ENCODE data around the gene IFT172. TPM values are rescaled to one million over a fixed set of nuclear protein-coding genes. Genes with fewer than 3 reads are reported as not detected.
"Not testable (repeated sequence)": the region's sequence is repeated elsewhere in the genome, so short reads cannot be mapped to it uniquely, and the experiment has no call there.

Gene IFT172
- total RNA-seq, 1 experiment from 2014 or later = 13.7 TPM

- TF ChIP-seq ZBTB33 (IDR thresholded peaks at IDR 0.05; ENCODE audit: extremely low read depth, insufficient replicate concordance, low read length) (no peak), EZH2 (IDR thresholded peaks at IDR 0.05) (no peak), SP1 (IDR thresholded peaks at IDR 0.05; ENCODE audit: low read depth) (no peak)
These were observed 61.7 kb downstream of the IFT172 start (continued) for GRCh38 chr2:27427863-27428212.

- BruUV-seq (replicated peaks); H4K20me1 ChIP-seq (ENCODE audit: insufficient read depth); DNase-seq (ENCODE audit: low read depth, low spot score); H3K36me3 ChIP-seq (ENCODE audit: control insufficient read depth in 1 of 2, insufficient read depth in 2 of 2, low read length in 2 of 2); H3K4me2 ChIP-seq (ENCODE audit: low read length); H3K27ac ChIP-seq (ENCODE audit: low read depth, low read length); H3K9me2 ChIP-seq (ENCODE audit: insufficient read depth); H3K9me3 ChIP-seq (ENCODE audit: control insufficient read depth in 1 of 2, insufficient read depth in 1 of 2, low read depth in 1 of 2, low read length in 2 of 2); H3K9ac ChIP-seq (ENCODE audit: low read length); CTCF ChIA-PET; H3K4me3 ChIP-seq (replicated peaks in 1 of 2; ENCODE audit: low read depth in 1 of 2, low read length in 2 of 2); RAD21 ChIA-PET (ENCODE audit: low non-redundant PET in 1 of 2, low total read pairs in 2 of 2, uncharacterized antibody in 2 of 2, unreplicated experiment in 2 of 2); H2AFZ ChIP-seq (ENCODE audit: low read depth, low read length, poor library complexity, severe bottlenecking); H3K27me3 ChIP-seq (ENCODE audit: insufficient read depth, low read length); POLR2A ChIA-PET; ATAC-seq: not testable (repeated sequence)
- Histone ChIP-seq H3K79me2 (ENCODE audit: insufficient read depth, low read length) (peaks cover 10% of the 10 kb centered on the region), H3K4me1 (ENCODE audit: control insufficient read depth in 1 of 2, insufficient read depth in 2 of 2, low read length in 2 of 2) (peaks cover 12 to 21% of the 10 kb centered on the region in 2 experiments)
- intact Hi-C loops (cut with micrococcal nuclease) = loop anchor here (10.0 kb wide), 1 partner anchor 160 kb away; the partner anchor contains the start of gene ZNF512
These were observed 64.5 kb downstream of the IFT172 start for GRCh38 chr2:27425039-27425438.

- Histone ChIP-seq H3K4me1 (ENCODE audit: control insufficient read depth in 1 of 2, insufficient read depth in 2 of 2, low read length in 2 of 2) (peaks cover 7 to 11% of the 10 kb centered on the region in 2 experiments; a peak in 3 of 4 replicates), H3K4me3 (replicated peaks in 1 of 2; ENCODE audit: low read depth in 1 of 2, low read length in 2 of 2) (no peak overlapping the region), H3K79me2 (ENCODE audit: insufficient read depth, low read length) (no peaks in the 10 kb centered on the region), H3K9ac (ENCODE audit: low read length) (no peak overlapping the region), H3K27me3 (ENCODE audit: insufficient read depth, low read length) (no peaks in the 10 kb centered on the region), H3K27ac (ENCODE audit: low read depth, low read length) (no peak overlapping the region), H3K36me3 (ENCODE audit: control insufficient read depth in 1 of 2, insufficient read depth in 2 of 2, low read length in 2 of 2) (no peaks in the 10 kb centered on the region), H4K20me1 (ENCODE audit: insufficient read depth) (no peaks in the 10 kb centered on the region), H3K9me3 (ENCODE audit: control insufficient read depth in 1 of 2, insufficient read depth in 1 of 2, low read depth in 1 of 2, low read length in 2 of 2) (no peaks in the 10 kb centered on the region), H3K4me2 (ENCODE audit: low read length) (no peak overlapping the region), H2AFZ (ENCODE audit: low read depth, low read length, poor library complexity, severe bottlenecking) (no peak overlapping the region), H3K9me2 (ENCODE audit: insufficient read depth) (no peaks in the 10 kb centered on the region)
- BruUV-seq (replicated peaks) = no TSS peak
- intact Hi-C loops (cut with micrococcal nuclease) = loop anchor here (10.0 kb wide), 1 partner anchor 162 kb away; the partner anchor contains the start of gene ZNF512
- ChIA-PET POLR2A (no interaction called here), CTCF (no interaction called here), RAD21 (ENCODE audit: low non-redundant PET in 1 of 2, low total read pairs in 2 of 2, uncharacterized antibody in 2 of 2, unreplicated experiment in 2 of 2) (no interaction called here)
- ATAC-seq (no peak), DNase-seq (ENCODE audit: low read depth, low spot score) (no peak)
- TF ChIP-seq EGR1 (IDR thresholded peaks at IDR 0.05; ENCODE audit: low read depth) = no peak
- TF ChIP-seq POLR2A (IDR thresholded peaks at IDR 0.05; ENCODE audit: borderline replicate concordance, extremely low read depth, insufficient read depth, insufficient read length) = no peak
- TF ChIP-seq FOSL1 (IDR thresholded peaks at IDR 0.05; ENCODE audit: low read depth) = no peak
- no peak for TF ChIP-seq YY1 (IDR thresholded peaks at IDR 0.05; ENCODE audit: extremely low read depth, insufficient replicate concordance, low read depth, low read length)
- no peak for TF ChIP-seq MAX (IDR thresholded peaks at IDR 0.05)
- no peak for TF ChIP-seq SIN3A (IDR thresholded peaks at IDR 0.05; ENCODE audit: low read depth)
- no peak for TF ChIP-seq ZBTB33 (IDR thresholded peaks at IDR 0.05; ENCODE audit: extremely low read depth, insufficient replicate concordance, low read length)
- no peak for TF ChIP-seq TCF7L2 (IDR thresholded peaks at IDR 0.05; ENCODE audit: borderline replicate concordance, extremely low read depth, insufficient read depth, insufficient read length)
These were observed 66.6 kb downstream of the IFT172 start for GRCh38 chr2:27422958-27423357.

Measured in HCT116 (cell line).